OCI-M2 (cell line): ENCODE data around the gene AP1G2.

Source experiments
- DNase-seq: peaks from one replicate; lab custom pipeline; 2025; ENCODE audit not compliant: unreplicated experiment; lab: John Stamatoyannopoulos, UW

Gene AP1G2

DNA sequence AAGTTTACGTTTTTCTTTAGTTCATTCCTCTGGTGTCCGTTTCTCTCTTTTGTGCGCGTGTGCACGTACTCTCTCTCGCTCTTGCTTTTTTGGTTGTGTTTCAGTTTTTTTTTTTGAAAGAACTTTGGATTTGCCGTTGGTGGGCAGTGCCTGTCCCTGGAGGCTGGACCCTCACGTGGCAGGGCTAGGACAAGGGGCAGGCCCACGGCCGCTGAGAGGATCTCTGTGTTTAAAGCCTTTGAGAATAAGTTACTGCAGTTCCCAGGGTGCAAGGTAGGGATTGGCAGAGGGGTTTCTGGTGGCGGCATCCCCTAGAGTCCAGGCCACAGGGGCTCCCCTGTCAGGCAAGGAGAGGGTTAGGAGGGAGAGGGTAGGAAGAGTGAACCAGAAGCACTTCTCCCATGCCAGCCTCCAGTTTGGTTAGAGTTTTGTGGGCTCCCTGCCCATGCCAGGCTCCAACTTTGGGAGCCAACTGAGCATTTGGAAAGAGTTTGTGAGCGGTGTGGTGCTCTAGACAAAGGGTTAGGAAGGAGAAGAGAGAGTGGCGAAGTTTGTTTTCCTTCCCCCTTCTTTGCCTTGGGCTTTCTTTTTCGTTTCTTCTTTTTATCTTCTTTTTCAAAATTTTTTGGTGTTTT lies 46.6 kb downstream of the AP1G2 start:
- DNase-seq, result no peak

DNA sequence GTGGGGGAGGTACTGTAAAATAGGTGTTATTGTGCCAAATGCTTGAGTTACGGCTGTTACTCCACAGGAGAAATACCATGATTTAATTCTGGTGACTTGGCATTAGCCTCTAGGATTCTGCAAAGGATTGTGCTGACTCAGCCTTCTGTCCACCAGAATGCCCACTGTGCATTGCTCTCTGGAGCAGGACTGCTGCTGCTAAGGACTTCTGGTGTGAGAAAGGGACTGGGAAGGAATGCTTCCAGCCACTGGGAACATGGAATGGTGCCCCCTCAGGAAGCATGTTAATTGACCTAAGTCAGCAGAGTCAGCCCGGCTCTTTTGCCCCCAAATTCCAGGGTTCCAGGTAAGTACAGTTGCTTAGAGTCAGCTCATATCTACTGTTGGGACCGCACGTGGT lies 48.9 kb downstream of the AP1G2 start:
- DNase-seq, result no peak

DNA sequence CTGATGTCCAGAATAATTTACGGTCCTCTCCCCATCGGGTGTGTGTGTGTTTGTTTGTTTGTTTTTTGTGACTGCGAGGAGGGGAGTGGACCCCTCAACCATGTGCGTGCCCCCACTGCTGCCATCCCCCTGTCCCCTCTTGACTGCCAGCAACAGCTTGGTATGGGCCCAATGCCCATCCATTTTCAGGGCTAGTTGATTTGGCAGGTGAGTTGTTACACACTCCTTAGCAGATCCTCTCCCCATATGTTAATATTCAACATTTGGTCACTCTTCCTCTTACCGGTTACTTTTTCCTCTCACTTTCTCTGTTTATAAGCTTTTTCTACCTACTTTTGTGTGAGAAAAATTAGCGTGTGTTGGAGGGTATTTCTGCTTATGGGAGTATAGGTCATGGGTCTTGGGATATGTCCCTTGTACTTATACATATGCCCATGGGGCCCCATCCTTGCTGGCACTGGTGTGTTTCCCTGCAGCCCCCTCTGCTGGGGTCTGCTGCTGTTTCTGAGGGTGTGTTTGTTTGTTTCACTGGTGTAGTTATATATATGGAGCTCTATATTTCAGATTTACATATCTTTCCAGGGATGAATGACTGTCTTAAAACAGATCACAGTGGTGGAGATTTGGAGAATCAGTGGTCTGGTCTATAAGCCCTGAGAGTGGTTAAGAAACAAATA lies 49.8 kb downstream of the AP1G2 start:
- no peak for DNase-seq

DNA sequence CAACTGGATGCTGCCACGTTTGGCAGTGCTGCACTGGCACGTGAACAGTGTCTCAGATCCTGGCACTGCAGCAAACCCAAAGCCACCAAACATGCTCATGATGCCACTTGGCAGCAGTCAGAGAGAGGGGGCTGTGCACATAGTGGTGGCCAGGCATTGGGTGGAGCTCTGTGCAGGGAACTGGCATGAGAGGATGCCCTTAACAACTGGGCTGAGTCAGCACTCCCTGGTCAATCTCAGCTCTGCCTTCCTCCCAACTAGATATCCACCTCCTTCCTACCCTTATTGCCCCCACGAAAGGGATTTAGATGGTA lies 53.0 kb downstream of the AP1G2 start:
- DNase-seq, result no peak

- no peak for DNase-seq
Measured at GRCh38 chr14:23513818-23514643, 53.6 kb downstream of the AP1G2 start.

DNA sequence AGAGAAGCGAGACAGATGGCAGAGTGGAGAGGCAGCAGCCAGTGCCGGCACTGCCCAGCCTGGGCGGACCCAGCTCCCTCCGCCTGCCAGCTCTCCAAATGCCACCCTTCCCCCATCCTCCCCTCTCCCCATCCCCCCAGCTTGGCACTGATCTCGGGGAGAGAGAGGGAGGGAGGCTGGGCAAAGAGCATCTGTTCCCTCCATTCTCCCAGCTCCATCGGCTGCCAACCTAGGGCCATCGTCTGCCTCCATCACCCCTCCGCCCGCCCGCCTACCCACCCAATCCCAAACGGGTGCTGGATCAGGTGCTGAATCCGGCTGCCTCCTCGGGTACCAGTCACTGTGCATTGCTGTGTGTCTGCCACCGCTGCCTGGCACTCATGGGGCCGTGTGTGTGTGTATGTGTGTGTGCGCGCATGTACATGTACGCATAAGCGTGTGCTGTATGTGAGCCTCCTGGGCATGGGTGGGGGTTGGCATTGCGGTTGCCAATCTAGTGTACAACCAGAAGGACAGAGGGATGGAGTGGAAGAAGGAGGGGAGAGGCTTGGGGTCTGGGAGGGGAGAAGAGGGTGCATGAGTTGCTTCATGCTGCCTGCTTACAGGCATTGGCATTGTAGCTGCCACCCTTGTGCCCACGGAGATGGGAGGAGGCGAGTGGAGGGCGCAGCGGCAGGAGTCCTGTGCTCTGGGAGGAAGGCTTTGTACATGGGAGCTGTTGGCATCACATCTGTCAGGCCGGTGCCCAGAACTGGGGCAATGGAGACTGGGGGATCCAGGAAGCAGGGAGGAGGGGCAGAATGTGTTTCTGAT lies 54.4 kb downstream of the AP1G2 start:
- no peak for DNase-seq

DNA sequence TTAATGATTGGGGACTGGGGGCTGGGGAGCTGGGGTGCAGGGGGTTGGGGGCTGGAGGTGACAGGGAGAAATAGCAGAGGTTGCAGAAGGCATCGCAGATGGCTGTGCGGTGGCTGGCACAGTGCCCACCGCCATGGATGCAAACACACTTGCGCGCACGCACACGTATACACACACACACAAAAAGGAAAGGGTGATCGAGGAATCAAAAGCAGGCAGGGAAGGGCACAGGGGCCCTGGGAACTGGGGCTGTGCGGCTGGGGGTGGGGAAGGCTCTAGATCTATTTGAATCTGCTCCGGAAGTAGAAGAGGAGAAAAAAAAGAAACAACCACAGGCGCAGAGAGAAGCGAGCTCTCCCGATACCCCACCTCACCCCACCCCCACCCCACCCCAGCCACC lies 55.4 kb downstream of the AP1G2 start:
- DNase-seq, result no peak
